ENCODE measurements around the gene PDE9A. TPM values are rescaled to one million over a fixed set of nuclear protein-coding genes. Genes with fewer than 3 reads are reported as not detected.

PDE9A gene
- polyA plus RNA-seq, 2 of the 4 experiments (the other 2 are of a cell fraction) = 1.3 to 3.1 TPM

GRCh38 chr21:42666925-42667324 is 13.5 kb downstream of the PDE9A start:
- WGBS (ENCODE audit: missing lambda C conversion rate) = 96% methylated on average over 9 of the region's 11 CpGs
- CTCF ChIA-PET = no interaction called here
- H3K4me3 ChIP-seq = no peak overlapping the region
- H3K4me1 ChIP-seq = no peaks in the 10 kb centered on the region
- DNase-seq (ENCODE audit: low read depth in 1 of 2, low spot score in 1 of 2) = no peak
- FAIRE-seq = no peak
- ATAC-seq = no peak
- H3K27ac ChIP-seq = no peak overlapping the region
- no peak for TF ChIP-seq MAX (IDR thresholded peaks at IDR 0.05)
- no peak for TF ChIP-seq RAD21 (conservative IDR thresholded peaks at IDR 0.05 in 1 of 2, IDR thresholded peaks at IDR 0.05 in 1 of 2)
- TF ChIP-seq JUNB (IDR thresholded peaks at IDR 0.05) = no peak
- TF ChIP-seq NPAS2 (CRISPR knock-in tag; IDR thresholded peaks at IDR 0.05; ENCODE audit: borderline replicate concordance) = no peak
- TF ChIP-seq CHD2 (IDR thresholded peaks at IDR 0.05; ENCODE audit: low read length, partially characterized antibody) = no peak
- TF ChIP-seq NFE2L2 (conservative IDR thresholded peaks at IDR 0.05; ENCODE audit: low read length) = no peak
- no peak for TF ChIP-seq ELK1 (IDR thresholded peaks at IDR 0.05; ENCODE audit: low read depth, low read length)
- TF ChIP-seq E2F6 (IDR thresholded peaks at IDR 0.05; ENCODE audit: borderline replicate concordance, low read depth) = no peak
- no peak for TF ChIP-seq NR3C1 (IDR thresholded peaks at IDR 0.05)
- TF ChIP-seq REST (IDR thresholded peaks at IDR 0.05) = no peak
- TF ChIP-seq HEYL (CRISPR knock-in tag; IDR thresholded peaks at IDR 0.05) = no peak
- no peak for TF ChIP-seq RARB (CRISPR knock-in tag; IDR thresholded peaks at IDR 0.05)
- TF ChIP-seq CEBPB (IDR thresholded peaks at IDR 0.05) = no peak
- TF ChIP-seq PHF8 (IDR thresholded peaks at IDR 0.05; ENCODE audit: borderline replicate concordance, low read depth) = no peak
- no peak for TF ChIP-seq PBX3 (IDR thresholded peaks at IDR 0.05)
- no peak for TF ChIP-seq EP300 (IDR thresholded peaks at IDR 0.05)
- TF ChIP-seq FOSL2 (IDR thresholded peaks at IDR 0.05) = no peak
- TF ChIP-seq FOSL2 (CRISPR knock-in tag; IDR thresholded peaks at IDR 0.05) = no peak
- TF ChIP-seq ZNF302 (CRISPR knock-in tag; IDR thresholded peaks at IDR 0.05) = no peak
- no peak for TF ChIP-seq RCOR1 (IDR thresholded peaks at IDR 0.05; ENCODE audit: low read depth, low read length)
- H3K4me2 ChIP-seq = no peak overlapping the region
- H3K9me3 ChIP-seq = no peaks in the 10 kb centered on the region
- POLR2A ChIA-PET = no interaction called here

- Histone ChIP-seq H3K4me2 (no peak overlapping the region), H3K4me3 (no peak overlapping the region), H3K9me3 (no peaks in the 10 kb centered on the region), H3K27ac (no peak overlapping the region), H3K4me1 (no peaks in the 10 kb centered on the region)
- no peak for FAIRE-seq
- WGBS (ENCODE audit: missing lambda C conversion rate) = 91% methylated on average over 24 of the region's 34 CpGs
- ChIA-PET POLR2A (no interaction called here), CTCF (interaction anchor here (0.6 kb wide), 1 partner anchor 394 kb away, joined by 3 read pairs; no protein-coding TSS in a partner anchor)
- TF ChIP-seq BCL3 (IDR thresholded peaks at IDR 0.05) (no peak), NFE2L2 (conservative IDR thresholded peaks at IDR 0.05; ENCODE audit: low read length) (no peak), RCOR1 (IDR thresholded peaks at IDR 0.05; ENCODE audit: low read depth, low read length) (no peak), KDM5A (IDR thresholded peaks at IDR 0.05) (no peak), HDAC2 (IDR thresholded peaks at IDR 0.05) (no peak), NR3C1 (IDR thresholded peaks at IDR 0.05) (no peak), EP300 (IDR thresholded peaks at IDR 0.05) (no peak), SMC3 (IDR thresholded peaks at IDR 0.05) (no peak), USF2 (IDR thresholded peaks at IDR 0.05) (no peak), RAD21 (conservative IDR thresholded peaks at IDR 0.05 in 1 of 2, IDR thresholded peaks at IDR 0.05 in 1 of 2) (no peak)
- DNase-seq (ENCODE audit: low read depth in 1 of 2, low spot score in 1 of 2) = no peak
- no peak for ATAC-seq
Measured at GRCh38 chr21:42668298-42668992, 15.0 kb downstream of the PDE9A start.

Data from A549 (cell line).